Upper lobe of left lung (tissue), 6 donors: ENCODE results near the gene OR2L3. TPM values are rescaled to one million over a fixed set of nuclear protein-coding genes. Genes with fewer than 3 reads are reported as not detected.

Experiments used
- ATAC-seq, 2 donors: fragments of 200-7000 bp; cut with Tn5 transposase; one replicate each; pipeline ENCODE4 v1.9.1; 2022; ENCODE audit warnings: mild to moderate bottlenecking in 2 of 2, moderate library complexity in 2 of 2; ENCODE audit not compliant: low FRiP score in 2 of 2
- DNase-seq, 2 donors: peaks; one replicate each; pipeline ENCODE4 v3.0.0-alpha.2; 2019 to 2020
- H3K27ac ChIP-seq, 4 donors: fragments of 200-600 bp; sonication (generic); one replicate each; pipeline ENCODE4 v1.5.1; 2016 to 2019
- H3K27me3 ChIP-seq, 4 donors: fragments of 200-600 bp; sonication (generic); one replicate each; pipeline ENCODE4 v1.5.1; 2017 to 2019
- H3K36me3 ChIP-seq, 4 donors: fragments of 200-600 bp; sonication (generic); one replicate each; pipeline ENCODE4 v1.5.1; 2016 to 2019
- H3K4me1 ChIP-seq, 4 donors: fragments of 200-600 bp; sonication (generic); one replicate each; pipeline ENCODE4 v1.5.1; 2018 to 2019
- H3K4me3 ChIP-seq, 4 donors: fragments of 200-600 bp; sonication (generic); one replicate each; pipeline ENCODE4 v1.5.1; 2017 to 2019; ENCODE audit warnings: mild to moderate bottlenecking in 2 of 4, moderate library complexity in 1 of 4
- H3K9me3 ChIP-seq, 4 donors: fragments of 200-600 bp; sonication (generic); one replicate each; pipeline ENCODE4 v1.5.1; 2018 to 2019
- EP300 ChIP-seq, 4 donors: sonication (generic); formaldehyde crosslinking; IDR thresholded peaks; one replicate each; pipeline ENCODE4 v1.5.1; 2017; ENCODE audit warnings: antibody characterized with exemption in 4 of 4, control low read depth in 2 of 4
- POLR2A ChIP-seq, 4 donors: fragments of 450-650 bp; IDR thresholded peaks; one replicate each; pipeline ENCODE4 v1.5.1; 2016 to 2017; ENCODE audit warnings: antibody characterized with exemption in 4 of 4, mild to moderate bottlenecking in 2 of 4
- POLR2AphosphoS5 ChIP-seq, 2 donors: sonication (generic); formaldehyde crosslinking; IDR thresholded peaks; one replicate each; pipeline ENCODE4 v1.5.1; 2017; ENCODE audit warnings: antibody characterized with exemption in 2 of 2
- WGBS, 2 donors: methylation state at CpG; one replicate each; pipeline ENCODE4 v1.1.5; 2017 to 2018; 5-methylcytosine and 5-hydroxymethylcytosine counted together
- total RNA-seq, 6 donors: library from RNA; depleted of rRNA in 4 of 6; stranded (reverse); fragments of >200 nt in 4 of 6; gene quantifications; one replicate each; pipeline versions ENCODE4 v1.1.0 to v1.2.1, GENCODE V29; 2016 to 2021
- TF ChIP-seq, protein P1 (sequence below), 6 experiments: fragments of 450-650 bp in 4 of 6; fragments of 200-600 bp in 2 of 6; sonication (generic) in 2 of 6; IDR thresholded peaks; one replicate each; pipeline ENCODE4 v1.5.1; 2016 to 2019; ENCODE audit warnings: antibody characterized with exemption in 6 of 6
- donor health status: DM: no; HTN: no; CAD: no; lungs with moderate emphysema.
- donor health status: DM: no; HTN: yes; CAD: no; lungs with severe emphysema.

Gene OR2L3, protein sequence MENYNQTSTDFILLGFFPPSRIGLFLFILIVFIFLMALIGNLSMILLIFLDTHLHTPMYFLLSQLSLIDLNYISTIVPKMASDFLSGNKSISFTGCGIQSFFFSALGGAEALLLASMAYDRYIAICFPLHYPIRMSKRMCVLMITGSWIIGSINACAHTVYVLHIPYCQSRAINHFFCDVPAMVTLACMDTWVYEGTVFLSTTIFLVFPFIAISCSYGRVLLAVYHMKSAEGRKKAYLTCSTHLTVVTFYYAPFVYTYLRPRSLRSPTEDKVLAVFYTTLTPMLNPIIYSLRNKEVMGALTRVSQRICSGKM
- not detected for total RNA-seq

- no peak for ATAC-seq
- peaks cover 0 to 4% (median 0%) of the 10 kb centered on the region in 4 donors for H3K9me3 ChIP-seq
- H3K4me3 ChIP-seq = no peak within 1 kb of the TSS
- WGBS, 2 donors = 80 to 89% methylated on average over 2 of the region's 2 CpGs
- H3K27ac ChIP-seq = no peak within 1 kb of the TSS
- no peaks in the 10 kb centered on the region for H3K4me1 ChIP-seq
- H3K36me3 ChIP-seq = no peaks in the 10 kb centered on the region
- H3K27me3 ChIP-seq = no peaks in the 10 kb centered on the region
- TF ChIP-seq, protein P1, sequence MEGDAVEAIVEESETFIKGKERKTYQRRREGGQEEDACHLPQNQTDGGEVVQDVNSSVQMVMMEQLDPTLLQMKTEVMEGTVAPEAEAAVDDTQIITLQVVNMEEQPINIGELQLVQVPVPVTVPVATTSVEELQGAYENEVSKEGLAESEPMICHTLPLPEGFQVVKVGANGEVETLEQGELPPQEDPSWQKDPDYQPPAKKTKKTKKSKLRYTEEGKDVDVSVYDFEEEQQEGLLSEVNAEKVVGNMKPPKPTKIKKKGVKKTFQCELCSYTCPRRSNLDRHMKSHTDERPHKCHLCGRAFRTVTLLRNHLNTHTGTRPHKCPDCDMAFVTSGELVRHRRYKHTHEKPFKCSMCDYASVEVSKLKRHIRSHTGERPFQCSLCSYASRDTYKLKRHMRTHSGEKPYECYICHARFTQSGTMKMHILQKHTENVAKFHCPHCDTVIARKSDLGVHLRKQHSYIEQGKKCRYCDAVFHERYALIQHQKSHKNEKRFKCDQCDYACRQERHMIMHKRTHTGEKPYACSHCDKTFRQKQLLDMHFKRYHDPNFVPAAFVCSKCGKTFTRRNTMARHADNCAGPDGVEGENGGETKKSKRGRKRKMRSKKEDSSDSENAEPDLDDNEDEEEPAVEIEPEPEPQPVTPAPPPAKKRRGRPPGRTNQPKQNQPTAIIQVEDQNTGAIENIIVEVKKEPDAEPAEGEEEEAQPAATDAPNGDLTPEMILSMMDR (IDR thresholded peaks at IDR 0.05) = no peak
- TF ChIP-seq EP300 (IDR thresholded peaks at IDR 0.05) (no peak), POLR2A (IDR thresholded peaks at IDR 0.05) (no peak), POLR2AphosphoS5 (IDR thresholded peaks at IDR 0.05) (no peak)
- no peak for DNase-seq
These were observed at the start of gene OR2L3 for GRCh38 chr1:248046536-248046935. OR2L3 (plus strand) TSS chr1:248046836; CDS start chr1:248060682, 13,846 bp downstream.

DNA sequence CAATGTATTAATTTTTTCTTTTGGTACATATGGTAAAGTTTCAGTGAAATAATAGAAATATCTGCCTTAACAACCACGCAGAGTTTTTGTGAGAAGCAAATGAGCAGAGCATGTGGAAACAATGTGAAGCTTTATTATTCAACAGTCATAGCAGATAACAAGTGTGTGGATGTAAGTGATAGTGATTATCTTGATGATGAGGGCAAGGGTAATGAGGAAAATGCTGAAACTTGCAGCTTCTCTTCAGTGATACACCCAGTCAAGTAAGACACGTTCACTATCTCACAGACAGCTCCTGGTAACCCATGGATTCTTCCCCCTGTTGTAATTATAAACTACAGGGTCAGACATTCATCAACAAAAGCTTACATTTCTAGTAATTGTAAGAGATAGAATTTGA lies 47.8 kb upstream of the OR2L3 start:
- no peaks in the 10 kb centered on the region for H3K36me3 ChIP-seq
- DNase-seq = no peak
- H3K27ac ChIP-seq = no peak overlapping the region
- no peaks in the 10 kb centered on the region for H3K27me3 ChIP-seq
- no peaks in the 10 kb centered on the region for H3K4me1 ChIP-seq
- no peak for ATAC-seq
- TF ChIP-seq, protein P1 (IDR thresholded peaks at IDR 0.05) = no peak
- TF ChIP-seq POLR2A (IDR thresholded peaks at IDR 0.05) (no peak), EP300 (IDR thresholded peaks at IDR 0.05) (no peak), POLR2AphosphoS5 (IDR thresholded peaks at IDR 0.05) (no peak)
- no peaks in the 10 kb centered on the region for H3K9me3 ChIP-seq
- no peak overlapping the region for H3K4me3 ChIP-seq
- WGBS, 2 donors = 45 to 51% methylated on average over 2 of the region's 2 CpGs

- no peak overlapping the region for H3K27ac ChIP-seq
- H3K9me3 ChIP-seq = no peaks in the 10 kb centered on the region
- no peaks in the 10 kb centered on the region for H3K36me3 ChIP-seq
- DNase-seq = no peak
- 91 to 93% methylated on average over 1 of the region's 1 CpG for WGBS, 2 donors
- TF ChIP-seq, protein P1 (IDR thresholded peaks at IDR 0.05) = no peak
- TF ChIP-seq POLR2AphosphoS5 (IDR thresholded peaks at IDR 0.05) (no peak), EP300 (IDR thresholded peaks at IDR 0.05) (no peak), POLR2A (IDR thresholded peaks at IDR 0.05) (no peak)
- H3K4me1 ChIP-seq = no peaks in the 10 kb centered on the region
- ATAC-seq = no peak
- H3K27me3 ChIP-seq = no peaks in the 10 kb centered on the region
- H3K4me3 ChIP-seq = no peak overlapping the region
These were observed 46.5 kb upstream of the OR2L3 start for GRCh38 chr1:248000169-248000568.

- Histone ChIP-seq H3K4me1 (no peaks in the 10 kb centered on the region), H3K36me3 (no peaks in the 10 kb centered on the region), H3K27me3 (no peaks in the 10 kb centered on the region), H3K4me3 (no peak overlapping the region), H3K27ac (no peak overlapping the region), H3K9me3 (peaks cover 3 to 19% (median 6%) of the 10 kb centered on the region in 4 donors)
- no peak for ATAC-seq
- DNase-seq = no peak
- no peak for TF ChIP-seq POLR2A (IDR thresholded peaks at IDR 0.05)
- TF ChIP-seq POLR2AphosphoS5 (IDR thresholded peaks at IDR 0.05) = no peak
- TF ChIP-seq, protein P1 (IDR thresholded peaks at IDR 0.05) = no peak
- TF ChIP-seq EP300 (IDR thresholded peaks at IDR 0.05) = no peak
- WGBS, 2 donors = 49 to 63% methylated on average over 1 of the region's 1 CpG
These were observed 38.9 kb upstream of the OR2L3 start for GRCh38 chr1:248007778-248008177.

DNA sequence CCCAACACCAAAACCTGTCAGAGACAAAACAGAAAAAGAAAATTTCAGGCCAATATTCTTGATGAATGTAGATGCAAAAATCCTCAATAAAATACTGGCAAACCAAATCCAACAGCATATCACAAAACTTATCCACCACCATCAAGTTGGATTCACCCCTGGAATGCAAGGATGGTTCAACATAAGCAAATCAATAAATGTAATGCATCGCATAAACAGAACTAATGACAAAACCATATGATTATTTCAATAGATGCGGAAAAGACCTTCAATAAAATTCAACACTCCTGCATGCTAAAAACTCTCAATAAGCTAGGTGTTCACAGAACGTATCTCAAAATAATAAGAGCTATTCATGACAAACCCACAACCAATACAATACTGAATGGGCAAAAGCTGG lies 37.0 kb upstream of the OR2L3 start:
- no peaks in the 10 kb centered on the region for H3K27me3 ChIP-seq
- H3K27ac ChIP-seq = no peak overlapping the region
- no peaks in the 10 kb centered on the region for H3K4me1 ChIP-seq
- WGBS, 2 donors = 82 to 87% methylated on average over 3 of the region's 3 CpGs
- H3K36me3 ChIP-seq = no peaks in the 10 kb centered on the region
- no peak overlapping the region for H3K4me3 ChIP-seq
- ATAC-seq = no peak
- peaks cover 3 to 19% (median 6%) of the 10 kb centered on the region in 4 donors for H3K9me3 ChIP-seq
- TF ChIP-seq, protein P1 (IDR thresholded peaks at IDR 0.05) = no peak
- TF ChIP-seq POLR2A (IDR thresholded peaks at IDR 0.05) (no peak), POLR2AphosphoS5 (IDR thresholded peaks at IDR 0.05) (no peak), EP300 (IDR thresholded peaks at IDR 0.05) (no peak)
- no peak for DNase-seq
